ENCODE results near the gene ANKS3. TPM values are rescaled to one million over a fixed set of nuclear protein-coding genes. Genes with fewer than 3 reads are reported as not detected.
A peak's percentile ranks its signal among the peaks of the same experiment; 100 is the strongest.

The ANKS3 gene
- total and polyA plus RNA-seq, 2 of the 8 experiments (the other 6 are each of a cell fraction or from before 2014, with no cell fraction given): 15.5 to 23.9 TPM

GRCh38 chr16:4684058-4684715 is 49.9 kb downstream of the ANKS3 start:
- H3K79me1 ChIP-seq (ENCODE audit: low read depth, low read length): no peaks in the 10 kb centered on the region
- H2BK20ac ChIP-seq (ENCODE audit: low read length): no peak overlapping the region
- no peak overlapping the region for H2AK5ac ChIP-seq (ENCODE audit: low read depth, low read length)
- H2BK120ac ChIP-seq (replicated peaks; ENCODE audit: low read depth, low read length): no peak overlapping the region
- no peak overlapping the region for H3K56ac ChIP-seq (replicated peaks; ENCODE audit: insufficient read length, low read depth, low read length)
- no peaks in the 10 kb centered on the region for H3K79me2 ChIP-seq (ENCODE audit: control insufficient read depth in 1 of 2, insufficient read depth in 2 of 2, low read length in 2 of 2)
- POLR2A ChIA-PET (ENCODE audit: partially characterized antibody): interaction anchor here (0.7 to 1.8 kb wide), 4 partner anchors 9 to 178 kb away, joined by 3 to 16 read pairs (median 4); partner anchors contain the start of gene NUDT16L1
- H3K27me3 ChIP-seq (replicated peaks in 1 of 4; ENCODE audit: control insufficient read depth in 3 of 4, extremely low read depth in 1 of 4, insufficient read depth in 3 of 4, low read length in 3 of 4): no peaks in the 10 kb centered on the region
- peaks cover 2 to 18% (median 7%) of the 10 kb centered on the region in 4 experiments; a peak in 5 of 8 replicates for H3K36me3 ChIP-seq (ENCODE audit: control insufficient read depth in 2 of 4, insufficient read depth in 4 of 4, low read length in 3 of 4)
- no peak overlapping the region for H3K4me3 ChIP-seq (ENCODE audit: extremely low read depth in 1 of 4, insufficient read depth in 2 of 4, low read depth in 3 of 4, low read length in 4 of 4)
- DNase-seq (ENCODE audit: low read depth in 1 of 2, low spot score in 2 of 2) (no peak), FAIRE-seq (no peak)
- H3K14ac ChIP-seq (ENCODE audit: insufficient read length): no peak overlapping the region
- 92% methylated on average over 23 of the region's 23 CpGs; no CpG with 5 or more reads in 1 of the 2 experiments for WGBS, 2 experiments (ENCODE audit: extremely low coverage in 1 of 2, insufficient coverage in 1 of 2, insufficient read length in 1 of 2, insufficient replicate concordance in 2 of 2, low coverage in 1 of 2, low lambda C conversion rate in 2 of 2, missing lambda C conversion rate in 1 of 2)
- H2AFZ ChIP-seq (ENCODE audit: low read length): no peak overlapping the region
- H4K5ac ChIP-seq (ENCODE audit: insufficient read length, low read depth, low read length): no peak overlapping the region
- no peak overlapping the region for H3K27ac ChIP-seq (ENCODE audit: low read depth, low read length)
- no peak overlapping the region for H3K4ac ChIP-seq (replicated peaks; ENCODE audit: insufficient read length, low read depth, low read length)
- CTCF ChIA-PET (ENCODE audit: partially characterized antibody): interaction anchor here (1.0 to 2.7 kb wide), 4 partner anchors 14 to 166 kb away, joined by 3 to 18 read pairs (median 6); no protein-coding TSS in a partner anchor
- H3K18ac ChIP-seq (ENCODE audit: extremely low read depth, low read length): no peak overlapping the region
- H3K23ac ChIP-seq (ENCODE audit: insufficient read length): no peak overlapping the region
- peaks cover 0 to 9% of the 10 kb centered on the region in 2 experiments for H4K20me1 ChIP-seq (replicated peaks in 1 of 2; ENCODE audit: control insufficient read depth in 1 of 2, insufficient read depth in 2 of 2, low read length in 2 of 2)
- H3K23me2 ChIP-seq (ENCODE audit: low read depth, low read length): no peaks in the 10 kb centered on the region
- H3K9ac ChIP-seq (replicated peaks in 1 of 4; ENCODE audit: extremely low read depth in 1 of 4, low read depth in 3 of 4, low read length in 3 of 4): no peak overlapping the region
- H3K9me3 ChIP-seq (ENCODE audit: insufficient read depth in 2 of 2, low read depth in 1 of 2, low read length in 1 of 2): no peaks in the 10 kb centered on the region
- H4K91ac ChIP-seq (replicated peaks; ENCODE audit: insufficient read length, low read length): no peak overlapping the region
- no peak overlapping the region for H2BK12ac ChIP-seq (ENCODE audit: low read depth, low read length)
- H2BK5ac ChIP-seq (ENCODE audit: low read depth, low read length): no peak overlapping the region
- H4K8ac ChIP-seq (ENCODE audit: extremely low read depth, insufficient read depth, low read length): peak overlapping the region; percentile 9; the same call in 1 of the 2 replicates
- H3K4me1 ChIP-seq (replicated peaks in 1 of 4; ENCODE audit: control insufficient read depth in 3 of 4, insufficient read depth in 4 of 4, low read length in 3 of 4): no peaks in the 10 kb centered on the region
- no peak overlapping the region for H2BK15ac ChIP-seq (ENCODE audit: low read length)
- H3K4me2 ChIP-seq (ENCODE audit: insufficient read depth in 1 of 2, low read depth in 2 of 2, low read length in 2 of 2): no peak overlapping the region
- TF ChIP-seq BCL11A (IDR thresholded peaks at IDR 0.05; ENCODE audit: low read depth in 2 of 2, low read length in 2 of 2) (no peak), TBP (IDR thresholded peaks at IDR 0.05; ENCODE audit: low read depth, low read length) (no peak), HDAC6 (IDR thresholded peaks at IDR 0.05; ENCODE audit: low read depth, low read length) (no peak)

Measured in H1 (cell line).